Renal pelvis (tissue), 4 donors: Measurements from ENCODE around the gene TNMD. TPM values are rescaled to one million over a fixed set of nuclear protein-coding genes. Genes with fewer than 3 reads are reported as not detected.

ENCODE experiments used
- DNase-seq: peaks from one replicate; pipeline ENCODE4 v3.0.0-alpha.2; 2013
- polyA plus RNA-seq, 3 donors: library from polyadenylated mRNA; unstranded; fragments of 120-200 nt; gene quantifications; one replicate each; pipeline ENCODE4 v1.2.1, GENCODE V29; 2013; ENCODE audit not compliant: insufficient read length in 3 of 3

TNMD gene
- polyA plus RNA-seq, 3 donors: 2.5 to 4.6 (median 3.0) TPM

DNA sequence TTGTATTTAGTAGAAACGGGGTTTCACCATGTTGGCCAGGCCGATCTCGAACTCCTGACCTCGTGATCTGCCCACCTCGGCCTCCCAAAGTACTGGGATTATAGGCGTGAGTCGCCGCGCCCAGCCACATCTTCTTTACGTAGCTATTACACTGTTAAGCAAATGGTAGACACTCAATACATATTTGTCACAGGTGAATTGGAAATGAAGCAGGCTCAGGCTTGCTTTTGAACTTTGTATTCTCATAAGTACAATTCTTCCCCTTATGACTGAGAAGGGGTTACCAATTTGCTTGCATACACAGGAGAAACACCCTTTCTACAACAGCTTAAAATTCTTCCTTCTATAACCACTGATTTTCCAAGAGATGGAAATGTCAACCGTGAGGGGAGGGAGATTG, 58.5 kb downstream of the TNMD start:
- no peak for DNase-seq

GRCh38 chrX:100643956-100644860, 59.5 kb downstream of the TNMD start, which contains the start of gene SRPX2:
Gene SRPX2, plus strand, starts transcription at chrX:100644199. Its CDS starts 2,124 bp downstream, at chrX:100646323.
- DNase-seq: no peak

DNA sequence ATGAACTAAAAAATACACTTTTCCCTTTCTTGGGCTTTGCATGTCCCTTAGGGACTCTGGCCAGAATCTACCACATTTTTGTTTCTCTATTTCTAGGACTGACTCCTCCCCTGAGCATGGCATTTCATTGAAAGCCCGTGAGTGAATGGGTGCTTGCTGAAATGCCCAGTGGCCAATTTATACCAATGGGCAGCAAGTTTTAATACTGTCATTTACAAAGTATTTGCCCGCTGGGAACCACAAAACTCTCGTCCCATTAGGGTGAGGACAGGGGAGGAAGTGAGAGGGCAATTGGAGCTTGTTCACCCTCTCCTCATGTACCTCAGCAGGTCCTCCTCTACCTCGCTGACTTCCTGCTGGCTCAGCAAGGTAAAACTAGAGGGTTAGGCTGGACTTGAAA, 60.4 kb downstream of the TNMD start:
- DNase-seq: no peak

- no peak for DNase-seq
These were observed 62.4 kb downstream of the TNMD start for GRCh38 chrX:100647095-100647494.

- no peak for DNase-seq
These were observed 63.0 kb downstream of the TNMD start for GRCh38 chrX:100647739-100648138.

DNA sequence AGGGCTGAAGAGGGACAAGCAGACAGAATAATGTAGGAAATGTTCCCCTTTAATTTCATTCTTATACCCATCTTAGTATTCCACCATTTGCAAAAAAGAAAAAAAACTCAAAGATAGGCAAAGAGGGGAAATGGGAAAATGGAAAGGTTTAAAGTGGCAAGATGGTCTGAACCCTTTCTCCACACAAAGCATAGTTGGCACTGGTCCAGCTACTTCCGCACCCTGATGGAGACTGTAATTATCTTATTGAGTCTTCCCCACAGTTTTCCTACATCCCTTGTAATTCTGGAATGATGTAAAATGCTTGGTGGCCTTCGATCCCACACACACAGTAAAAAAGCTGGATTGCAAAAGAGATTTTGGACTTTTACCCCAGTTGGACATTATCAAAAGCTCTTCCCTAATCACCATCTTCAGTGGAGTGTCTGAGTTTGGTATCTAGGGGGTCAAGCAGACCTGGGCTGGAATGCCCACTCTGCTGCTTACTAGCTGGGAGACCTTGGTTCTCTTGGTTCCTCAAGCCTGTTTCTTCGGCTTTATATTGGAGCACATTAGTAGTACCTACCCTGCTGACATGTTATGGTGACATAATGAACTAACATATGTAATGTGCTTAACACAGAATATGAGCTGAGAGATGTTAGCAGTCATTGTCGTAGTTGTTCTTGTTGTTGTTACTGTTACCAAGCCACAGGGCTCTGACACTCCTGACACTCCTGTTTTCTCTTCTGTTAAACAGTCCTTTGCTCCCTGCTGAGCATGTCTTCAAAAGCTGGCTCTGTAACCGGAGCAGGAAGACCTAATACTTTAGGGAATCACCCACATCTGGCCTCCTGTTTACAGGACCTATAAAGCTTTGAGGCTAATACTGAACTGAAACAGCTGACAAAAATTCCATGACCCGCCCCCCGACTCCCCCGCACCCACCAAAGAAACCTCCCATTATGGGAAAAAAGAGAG, 64.0 kb downstream of the TNMD start:
- DNase-seq: no peak

Other genes with a start within 250 kb of the TNMD start
- gene PCDH19, start 174.7 kb upstream of the TNMD start, polyA plus RNA-seq: 1 to 10 TPM; 1.6 to 2.8 (median 2.3) TPM
- 100 to 1,000 TPM; 149 to 158 (median 150) TPM for gene TSPAN6, start 51.9 kb downstream of the TNMD start, polyA plus RNA-seq
- gene SRPX2, start 59.3 kb downstream of the TNMD start, polyA plus RNA-seq: 10 to 100 TPM; 11.6 to 14.8 (median 11.8) TPM
- 10 to 100 TPM; 16.3 to 31.6 (median 21.8) TPM for gene SYTL4, start 147.2 kb downstream of the TNMD start, polyA plus RNA-seq
- gene CSTF2, start 235.5 kb downstream of the TNMD start, polyA plus RNA-seq: 10 to 100 TPM; 21.7 to 25.5 (median 23.1) TPM